ENCODE results near the gene SULT4A1.

Gene SULT4A1

GRCh38 chr22:43789452-43789851 lies 72.9 kb downstream of the SULT4A1 start:
- Histone ChIP-seq H3K36me3 (ENCODE audit: insufficient read depth, low read length) (no peaks in the 10 kb centered on the region), H3K79me2 (ENCODE audit: insufficient read depth, low read length) (no peaks in the 10 kb centered on the region), H3K4me1 (ENCODE audit: insufficient read depth, low read length, severe bottlenecking) (no peaks in the 10 kb centered on the region), H3K9me2 (ENCODE audit: low read depth, low read length) (no peaks in the 10 kb centered on the region), H4K20me1 (ENCODE audit: insufficient read depth, low read length) (no peaks in the 10 kb centered on the region), H3K4me2 (ENCODE audit: low read length) (no peak overlapping the region), H3K27me3 (ENCODE audit: insufficient read depth, low read length) (no peaks in the 10 kb centered on the region), H3K4me3 (ENCODE audit: low read depth, low read length, poor library complexity, severe bottlenecking) (no peak overlapping the region), H3K9ac (ENCODE audit: low read length) (no peak overlapping the region), H3K9me3 (ENCODE audit: low read length) (no peaks in the 10 kb centered on the region), H3F3A (ENCODE audit: insufficient read depth, low read length) (no peaks in the 10 kb centered on the region), H2AFZ (ENCODE audit: low read length) (no peak overlapping the region), H3K27ac (ENCODE audit: low read depth, low read length, poor library complexity, severe bottlenecking) (no peak overlapping the region)
- no peak for TF ChIP-seq EZH2 (IDR thresholded peaks at IDR 0.05; ENCODE audit: borderline replicate concordance, low read length)
- TF ChIP-seq CTCF (IDR thresholded peaks at IDR 0.05; ENCODE audit: low read length): no peak

- no peaks in the 10 kb centered on the region for H3K27me3 ChIP-seq (ENCODE audit: insufficient read depth, low read length)
- TF ChIP-seq EZH2 (IDR thresholded peaks at IDR 0.05; ENCODE audit: borderline replicate concordance, low read length) (no peak), CTCF (IDR thresholded peaks at IDR 0.05; ENCODE audit: low read length) (no peak)
These were observed 78.5 kb downstream of the SULT4A1 start for GRCh38 chr22:43783777-43784176.

GRCh38 chr22:43782448-43782847 lies 79.9 kb downstream of the SULT4A1 start:
- Histone ChIP-seq H4K20me1 (ENCODE audit: insufficient read depth, low read length) (no peaks in the 10 kb centered on the region), H3K9me3 (ENCODE audit: low read length) (no peaks in the 10 kb centered on the region), H3K9me2 (ENCODE audit: low read depth, low read length) (no peaks in the 10 kb centered on the region), H3K4me2 (ENCODE audit: low read length) (no peak overlapping the region), H3K27me3 (ENCODE audit: insufficient read depth, low read length) (no peaks in the 10 kb centered on the region), H3K27ac (ENCODE audit: low read depth, low read length, poor library complexity, severe bottlenecking) (no peak overlapping the region), H3K36me3 (ENCODE audit: insufficient read depth, low read length) (no peaks in the 10 kb centered on the region), H3K4me1 (ENCODE audit: insufficient read depth, low read length, severe bottlenecking) (no peaks in the 10 kb centered on the region), H2AFZ (ENCODE audit: low read length) (no peak overlapping the region), H3K4me3 (ENCODE audit: low read depth, low read length, poor library complexity, severe bottlenecking) (no peak overlapping the region), H3K79me2 (ENCODE audit: insufficient read depth, low read length) (no peaks in the 10 kb centered on the region), H3F3A (ENCODE audit: insufficient read depth, low read length) (no peaks in the 10 kb centered on the region), H3K9ac (ENCODE audit: low read length) (no peak overlapping the region)
- TF ChIP-seq EZH2 (IDR thresholded peaks at IDR 0.05; ENCODE audit: borderline replicate concordance, low read length) (no peak), CTCF (IDR thresholded peaks at IDR 0.05; ENCODE audit: low read length) (no peak)

More at GRCh38 chr22:43783777-43784176, 78.5 kb downstream of the SULT4A1 start:
- Histone ChIP-seq H3F3A (ENCODE audit: insufficient read depth, low read length) (no peaks in the 10 kb centered on the region), H3K4me2 (ENCODE audit: low read length) (no peak overlapping the region), H3K4me3 (ENCODE audit: low read depth, low read length, poor library complexity, severe bottlenecking) (no peak overlapping the region), H3K27ac (ENCODE audit: low read depth, low read length, poor library complexity, severe bottlenecking) (no peak overlapping the region), H3K9me2 (ENCODE audit: low read depth, low read length) (no peaks in the 10 kb centered on the region), H3K36me3 (ENCODE audit: insufficient read depth, low read length) (no peaks in the 10 kb centered on the region), H3K9ac (ENCODE audit: low read length) (no peak overlapping the region), H4K20me1 (ENCODE audit: insufficient read depth, low read length) (no peaks in the 10 kb centered on the region), H2AFZ (ENCODE audit: low read length) (no peak overlapping the region), H3K4me1 (ENCODE audit: insufficient read depth, low read length, severe bottlenecking) (no peaks in the 10 kb centered on the region), H3K9me3 (ENCODE audit: low read length) (no peaks in the 10 kb centered on the region), H3K79me2 (ENCODE audit: insufficient read depth, low read length) (no peaks in the 10 kb centered on the region)
